Prostate gland (tissue), 2 donors: Measurements from ENCODE around the gene UPF2.
"Not testable (repeated sequence)": the region's sequence is repeated elsewhere in the genome, so short reads cannot be mapped to it uniquely, and the experiment has no call there.

Experiments
- POLR2A ChIP-seq: fragments of 450-650 bp; IDR thresholded peaks from one replicate; pipeline ENCODE4 v1.6.1; 2016; ENCODE audit warnings: antibody characterized with exemption, mild to moderate bottlenecking
- POLR2AphosphoS5 ChIP-seq: sonication (generic); formaldehyde crosslinking; IDR thresholded peaks from one replicate; pipeline ENCODE4 v1.6.1; 2017; ENCODE audit warnings: antibody characterized with exemption
- TF ChIP-seq, protein P1 (sequence below), 4 experiments: fragments of 200-600 bp in 2 of 4; fragments of 450-650 bp in 2 of 4; sonication (generic) in 2 of 4; IDR thresholded peaks; 1 replicate in 3 of 4; 2 replicates in 1 of 4; pipeline ENCODE4 v1.5.1; 2016 to 2019; ENCODE audit warnings: antibody characterized with exemption in 4 of 4, mild to moderate bottlenecking in 2 of 4, moderate library complexity in 2 of 4

DNA sequence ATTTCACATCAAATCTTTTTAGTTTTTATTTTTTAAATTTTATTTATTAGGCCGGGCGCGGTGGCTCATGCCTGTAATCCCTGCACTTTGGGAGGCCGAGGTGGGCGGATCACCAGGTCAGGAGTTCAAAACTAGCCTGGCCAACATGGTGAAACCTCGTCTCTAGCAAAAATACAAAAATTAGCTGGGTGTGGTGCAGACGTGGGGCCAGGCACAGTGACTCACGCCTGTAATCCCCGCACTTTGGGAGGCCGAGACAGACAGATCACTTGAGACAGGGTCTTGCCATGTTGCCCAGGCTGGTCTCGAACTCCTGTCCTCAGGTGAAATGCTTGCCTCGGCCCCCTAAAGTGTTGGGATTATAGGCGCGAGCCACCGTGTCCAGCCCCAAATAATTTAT lies 28.8 kb upstream of the UPF2 start:
- TF ChIP-seq, protein P1, sequence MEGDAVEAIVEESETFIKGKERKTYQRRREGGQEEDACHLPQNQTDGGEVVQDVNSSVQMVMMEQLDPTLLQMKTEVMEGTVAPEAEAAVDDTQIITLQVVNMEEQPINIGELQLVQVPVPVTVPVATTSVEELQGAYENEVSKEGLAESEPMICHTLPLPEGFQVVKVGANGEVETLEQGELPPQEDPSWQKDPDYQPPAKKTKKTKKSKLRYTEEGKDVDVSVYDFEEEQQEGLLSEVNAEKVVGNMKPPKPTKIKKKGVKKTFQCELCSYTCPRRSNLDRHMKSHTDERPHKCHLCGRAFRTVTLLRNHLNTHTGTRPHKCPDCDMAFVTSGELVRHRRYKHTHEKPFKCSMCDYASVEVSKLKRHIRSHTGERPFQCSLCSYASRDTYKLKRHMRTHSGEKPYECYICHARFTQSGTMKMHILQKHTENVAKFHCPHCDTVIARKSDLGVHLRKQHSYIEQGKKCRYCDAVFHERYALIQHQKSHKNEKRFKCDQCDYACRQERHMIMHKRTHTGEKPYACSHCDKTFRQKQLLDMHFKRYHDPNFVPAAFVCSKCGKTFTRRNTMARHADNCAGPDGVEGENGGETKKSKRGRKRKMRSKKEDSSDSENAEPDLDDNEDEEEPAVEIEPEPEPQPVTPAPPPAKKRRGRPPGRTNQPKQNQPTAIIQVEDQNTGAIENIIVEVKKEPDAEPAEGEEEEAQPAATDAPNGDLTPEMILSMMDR (IDR thresholded peaks at IDR 0.05) = not testable (repeated sequence)
- TF ChIP-seq POLR2AphosphoS5, POLR2A: not testable (repeated sequence)
